ENCODE results near the gene ACR. TPM values are rescaled to one million over a fixed set of nuclear protein-coding genes. Genes with fewer than 3 reads are reported as not detected.

Gene ACR
- total RNA-seq, 1 donor from 2014 or later = not detected

DNA sequence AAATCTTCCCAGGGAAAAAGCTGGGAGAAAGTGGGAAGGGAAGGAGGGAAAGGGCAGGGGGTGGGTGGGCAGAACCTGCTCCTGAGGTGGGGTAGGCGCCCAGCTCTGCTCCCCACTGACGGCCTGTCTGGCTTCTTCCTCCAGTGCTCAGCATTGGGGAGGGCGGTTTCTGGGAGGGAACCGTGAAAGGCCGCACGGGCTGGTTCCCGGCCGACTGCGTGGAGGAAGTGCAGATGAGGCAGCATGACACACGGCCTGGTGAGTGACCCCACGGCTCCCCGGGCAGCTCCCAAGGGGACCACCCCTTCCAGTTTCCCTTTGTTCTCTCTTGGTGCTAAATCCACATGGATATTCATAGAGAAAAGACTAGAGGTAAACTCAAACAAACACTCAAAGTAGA is 39.5 kb upstream of the ACR start:
- Histone ChIP-seq H3K79me2 (ENCODE audit: insufficient read depth, low read length) (no peaks in the 10 kb centered on the region), H2AFZ (ENCODE audit: low read depth, low read length) (no peak overlapping the region), H3K27me3 (ENCODE audit: insufficient read depth, low read length) (no peaks in the 10 kb centered on the region), H3K36me3 (ENCODE audit: insufficient read depth, low read length) (no peaks in the 10 kb centered on the region), H4K20me1 (ENCODE audit: insufficient read depth, low read length) (peaks cover 23% of the 10 kb centered on the region), H3K9me3 (ENCODE audit: insufficient read depth, low read depth, low read length) (no peaks in the 10 kb centered on the region), H3K4me3 (ENCODE audit: insufficient read depth, low read depth, low read length) (no peak overlapping the region), H3K27ac (ENCODE audit: low read depth, low read length) (no peak overlapping the region), H3K9ac (ENCODE audit: low read length) (no peak overlapping the region), H3K4me1 (ENCODE audit: insufficient read depth, low read length) (peaks cover 10% of the 10 kb centered on the region), H3K4me2 (ENCODE audit: low read length) (peak overlapping the region; percentile 89)
- no peaks in the 10 kb centered on the region for H3K9me3 Mint-ChIP-seq (ENCODE audit: unreplicated experiment)
- H3K36me3 Mint-ChIP-seq (ENCODE audit: low read depth, unreplicated experiment) = peaks cover 8% of the 10 kb centered on the region
- no peak overlapping the region for H3K27ac Mint-ChIP-seq (ENCODE audit: unreplicated experiment)
- no peak for DNase-seq (ENCODE audit: low read depth)
- no peak for FAIRE-seq
- H3K4me1 Mint-ChIP-seq (ENCODE audit: low read depth, unreplicated experiment) = peaks cover 20% of the 10 kb centered on the region
- peak overlapping the region; percentile 80 for H3K4me3 Mint-ChIP-seq (ENCODE audit: unreplicated experiment)
- peaks cover 14% of the 10 kb centered on the region for H3K27me3 Mint-ChIP-seq (ENCODE audit: low read depth, unreplicated experiment)
- TF ChIP-seq, protein P1, sequence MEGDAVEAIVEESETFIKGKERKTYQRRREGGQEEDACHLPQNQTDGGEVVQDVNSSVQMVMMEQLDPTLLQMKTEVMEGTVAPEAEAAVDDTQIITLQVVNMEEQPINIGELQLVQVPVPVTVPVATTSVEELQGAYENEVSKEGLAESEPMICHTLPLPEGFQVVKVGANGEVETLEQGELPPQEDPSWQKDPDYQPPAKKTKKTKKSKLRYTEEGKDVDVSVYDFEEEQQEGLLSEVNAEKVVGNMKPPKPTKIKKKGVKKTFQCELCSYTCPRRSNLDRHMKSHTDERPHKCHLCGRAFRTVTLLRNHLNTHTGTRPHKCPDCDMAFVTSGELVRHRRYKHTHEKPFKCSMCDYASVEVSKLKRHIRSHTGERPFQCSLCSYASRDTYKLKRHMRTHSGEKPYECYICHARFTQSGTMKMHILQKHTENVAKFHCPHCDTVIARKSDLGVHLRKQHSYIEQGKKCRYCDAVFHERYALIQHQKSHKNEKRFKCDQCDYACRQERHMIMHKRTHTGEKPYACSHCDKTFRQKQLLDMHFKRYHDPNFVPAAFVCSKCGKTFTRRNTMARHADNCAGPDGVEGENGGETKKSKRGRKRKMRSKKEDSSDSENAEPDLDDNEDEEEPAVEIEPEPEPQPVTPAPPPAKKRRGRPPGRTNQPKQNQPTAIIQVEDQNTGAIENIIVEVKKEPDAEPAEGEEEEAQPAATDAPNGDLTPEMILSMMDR (IDR thresholded peaks at IDR 0.05; ENCODE audit: insufficient read depth, low read depth, low read length) = no peak
- TF ChIP-seq EZH2 (IDR thresholded peaks at IDR 0.05; ENCODE audit: insufficient read depth, low read length) = no peak

DNA sequence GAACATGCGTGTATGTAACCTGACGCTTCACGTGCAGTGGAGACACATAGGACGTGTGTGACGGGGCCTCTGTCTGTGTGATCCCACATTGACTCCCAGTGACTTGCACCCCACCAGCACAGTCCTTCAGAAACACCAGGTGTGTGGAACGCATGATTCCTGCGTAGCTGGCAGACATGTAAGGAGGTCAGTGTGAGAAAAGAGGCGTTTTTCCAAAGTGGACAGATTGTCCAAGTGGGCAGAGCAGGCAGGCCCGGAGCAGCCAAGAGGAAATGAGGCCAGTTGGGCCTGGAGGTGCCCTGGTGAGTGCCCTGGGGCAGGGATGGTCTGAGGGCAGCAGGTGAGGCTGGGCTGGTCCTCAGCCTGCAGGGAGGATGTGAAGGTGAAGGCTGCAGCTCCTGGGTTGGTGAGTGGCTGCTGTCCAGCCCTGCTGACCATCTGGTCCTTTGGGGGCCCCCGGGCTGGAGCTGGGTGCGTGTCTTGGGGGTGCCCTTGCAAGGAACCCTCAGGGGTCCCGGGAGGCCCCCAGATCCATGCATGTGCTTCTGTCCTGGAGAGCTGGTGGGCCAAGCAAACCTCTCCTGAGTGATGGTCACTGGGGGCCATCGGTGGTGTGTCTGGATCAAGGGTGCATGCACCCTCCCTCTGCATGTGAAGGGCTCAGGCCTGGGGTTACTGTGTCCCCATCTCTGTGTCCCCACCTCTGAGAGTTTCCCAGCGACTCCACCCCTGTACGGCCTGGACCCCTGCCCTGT is 38.8 kb upstream of the ACR start:
- H3K27ac ChIP-seq (ENCODE audit: low read depth, low read length) = no peak overlapping the region
- peaks cover 19% of the 10 kb centered on the region for H3K4me1 Mint-ChIP-seq (ENCODE audit: low read depth, unreplicated experiment)
- H3K4me3 Mint-ChIP-seq (ENCODE audit: unreplicated experiment) = peak overlapping the region; percentile 80
- H3K4me1 ChIP-seq (ENCODE audit: insufficient read depth, low read length) = peaks cover 10% of the 10 kb centered on the region
- no peak overlapping the region for H2AFZ ChIP-seq (ENCODE audit: low read depth, low read length)
- DNase-seq (ENCODE audit: low read depth) (no peak), FAIRE-seq (no peak)
- no peak for TF ChIP-seq EZH2 (IDR thresholded peaks at IDR 0.05; ENCODE audit: insufficient read depth, low read length)
- TF ChIP-seq, protein P1 (IDR thresholded peaks at IDR 0.05; ENCODE audit: insufficient read depth, low read depth, low read length) = no peak
- H3K4me3 ChIP-seq (ENCODE audit: insufficient read depth, low read depth, low read length) = no peak overlapping the region
- no peaks in the 10 kb centered on the region for H3K79me2 ChIP-seq (ENCODE audit: insufficient read depth, low read length)
- H3K4me2 ChIP-seq (ENCODE audit: low read length) = no peak overlapping the region
- H3K27ac Mint-ChIP-seq (ENCODE audit: unreplicated experiment) = no peak overlapping the region
- no peaks in the 10 kb centered on the region for H3K9me3 Mint-ChIP-seq (ENCODE audit: unreplicated experiment)
- no peaks in the 10 kb centered on the region for H3K36me3 ChIP-seq (ENCODE audit: insufficient read depth, low read length)
- no peaks in the 10 kb centered on the region for H3K9me3 ChIP-seq (ENCODE audit: insufficient read depth, low read depth, low read length)
- H3K27me3 Mint-ChIP-seq (ENCODE audit: low read depth, unreplicated experiment) = peaks cover 14% of the 10 kb centered on the region
- no peaks in the 10 kb centered on the region for H3K27me3 ChIP-seq (ENCODE audit: insufficient read depth, low read length)
- peaks cover 8% of the 10 kb centered on the region for H3K36me3 Mint-ChIP-seq (ENCODE audit: low read depth, unreplicated experiment)
- H4K20me1 ChIP-seq (ENCODE audit: insufficient read depth, low read length) = peaks cover 23% of the 10 kb centered on the region
- no peak overlapping the region for H3K9ac ChIP-seq (ENCODE audit: low read length)

DNA sequence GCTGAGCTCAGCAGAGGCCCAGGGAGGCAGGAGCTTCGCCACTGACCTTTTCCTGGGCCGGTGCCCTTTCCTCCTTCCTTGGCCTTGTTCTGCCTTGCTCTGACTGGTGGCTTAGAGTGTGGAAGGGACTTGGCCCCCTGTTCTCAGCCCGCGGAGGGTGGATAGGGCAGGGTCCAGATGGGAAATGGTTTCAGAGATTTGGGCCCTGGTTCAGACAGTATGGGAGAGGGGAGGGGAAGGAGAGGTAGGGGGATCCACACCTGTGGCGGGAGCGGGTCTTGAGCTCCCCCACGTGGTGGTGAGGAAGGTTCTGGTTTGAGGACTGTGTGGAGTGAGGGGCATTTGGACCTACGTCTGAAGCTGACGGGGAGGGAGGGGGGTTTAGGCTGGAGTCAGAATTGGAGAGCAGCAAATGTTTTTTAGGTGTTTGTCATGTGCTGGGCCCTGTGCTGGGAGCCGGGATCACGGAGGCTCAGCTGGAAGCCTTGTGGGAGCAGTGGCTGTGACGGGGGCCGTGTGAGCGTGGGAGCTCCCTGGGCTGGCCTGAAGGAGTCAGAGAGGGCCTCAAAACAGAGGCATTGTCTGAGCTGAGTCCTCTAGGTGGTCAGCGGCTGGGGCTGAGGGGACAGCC is 38.1 kb upstream of the ACR start:
- Histone ChIP-seq H3K36me3 (ENCODE audit: insufficient read depth, low read length) (no peaks in the 10 kb centered on the region), H3K27me3 (ENCODE audit: insufficient read depth, low read length) (no peaks in the 10 kb centered on the region), H3K4me3 (ENCODE audit: insufficient read depth, low read depth, low read length) (no peak overlapping the region), H3K4me2 (ENCODE audit: low read length) (no peak overlapping the region), H3K9ac (ENCODE audit: low read length) (no peak overlapping the region), H3K79me2 (ENCODE audit: insufficient read depth, low read length) (no peaks in the 10 kb centered on the region), H2AFZ (ENCODE audit: low read depth, low read length) (no peak overlapping the region), H3K4me1 (ENCODE audit: insufficient read depth, low read length) (peaks cover 12% of the 10 kb centered on the region), H4K20me1 (ENCODE audit: insufficient read depth, low read length) (peaks cover 23% of the 10 kb centered on the region), H3K9me3 (ENCODE audit: insufficient read depth, low read depth, low read length) (no peaks in the 10 kb centered on the region), H3K27ac (ENCODE audit: low read depth, low read length) (no peak overlapping the region)
- Mint-ChIP-seq H3K4me3 (ENCODE audit: unreplicated experiment) (peak overlapping the region; percentile 50), H3K4me1 (ENCODE audit: low read depth, unreplicated experiment) (peaks cover 17% of the 10 kb centered on the region), H3K9me3 (ENCODE audit: unreplicated experiment) (no peaks in the 10 kb centered on the region), H3K27ac (ENCODE audit: unreplicated experiment) (no peak overlapping the region), H3K27me3 (ENCODE audit: low read depth, unreplicated experiment) (peaks cover 14% of the 10 kb centered on the region), H3K36me3 (ENCODE audit: low read depth, unreplicated experiment) (peaks cover 8% of the 10 kb centered on the region)
- FAIRE-seq (no peak), DNase-seq (ENCODE audit: low read depth) (no peak)
- no peak for TF ChIP-seq EZH2 (IDR thresholded peaks at IDR 0.05; ENCODE audit: insufficient read depth, low read length)
- TF ChIP-seq, protein P1 (IDR thresholded peaks at IDR 0.05; ENCODE audit: insufficient read depth, low read depth, low read length) = peak; percentile 3
